ENCODE measurements around the gene SDF4. TPM values are rescaled to one million over a fixed set of nuclear protein-coding genes. Genes with fewer than 3 reads are reported as not detected.

SDF4 gene
- total and polyA plus RNA-seq, 2 of the 13 experiments (the other 11 are each of a cell fraction or from before 2014, with no cell fraction given): 80.8 to 107 TPM

DNA sequence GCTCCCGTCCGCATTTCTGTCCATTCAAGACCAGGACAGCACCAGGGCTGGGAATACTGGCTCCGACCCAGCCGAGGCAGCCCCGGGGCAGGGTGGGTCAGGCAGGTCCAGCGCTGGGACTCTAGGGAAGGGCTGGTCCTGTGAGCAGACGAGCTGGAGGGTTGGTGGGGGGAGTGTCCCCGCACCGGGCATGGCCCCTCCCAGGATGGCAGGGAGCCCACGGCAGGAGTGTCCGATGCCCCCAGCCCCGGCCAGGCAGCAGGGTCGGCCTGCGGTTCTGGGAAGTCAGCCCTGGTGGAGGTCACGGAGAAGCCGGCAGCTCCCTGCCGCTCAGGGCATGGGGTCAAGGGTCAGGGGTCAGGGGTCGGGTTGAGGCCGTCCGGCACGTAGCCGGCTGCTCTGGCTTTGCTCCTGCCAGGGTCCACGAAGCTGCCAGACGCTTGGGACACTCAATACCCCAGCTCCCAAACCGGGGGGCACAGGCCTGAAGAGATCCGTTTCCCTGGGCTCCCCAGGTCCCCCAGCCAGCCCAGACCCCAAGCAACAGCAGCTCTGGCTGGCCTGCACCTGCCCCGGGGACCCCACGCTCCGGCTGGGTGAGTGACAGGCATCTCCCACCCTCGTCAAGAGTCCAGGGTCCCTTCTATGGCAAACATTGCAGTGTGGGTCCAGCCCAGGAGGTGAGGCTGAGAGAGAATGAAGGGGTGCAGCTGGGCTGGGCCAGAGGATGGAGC lies 8.0 kb upstream of the SDF4 start (continued):
- TF ChIP-seq, protein P1, sequence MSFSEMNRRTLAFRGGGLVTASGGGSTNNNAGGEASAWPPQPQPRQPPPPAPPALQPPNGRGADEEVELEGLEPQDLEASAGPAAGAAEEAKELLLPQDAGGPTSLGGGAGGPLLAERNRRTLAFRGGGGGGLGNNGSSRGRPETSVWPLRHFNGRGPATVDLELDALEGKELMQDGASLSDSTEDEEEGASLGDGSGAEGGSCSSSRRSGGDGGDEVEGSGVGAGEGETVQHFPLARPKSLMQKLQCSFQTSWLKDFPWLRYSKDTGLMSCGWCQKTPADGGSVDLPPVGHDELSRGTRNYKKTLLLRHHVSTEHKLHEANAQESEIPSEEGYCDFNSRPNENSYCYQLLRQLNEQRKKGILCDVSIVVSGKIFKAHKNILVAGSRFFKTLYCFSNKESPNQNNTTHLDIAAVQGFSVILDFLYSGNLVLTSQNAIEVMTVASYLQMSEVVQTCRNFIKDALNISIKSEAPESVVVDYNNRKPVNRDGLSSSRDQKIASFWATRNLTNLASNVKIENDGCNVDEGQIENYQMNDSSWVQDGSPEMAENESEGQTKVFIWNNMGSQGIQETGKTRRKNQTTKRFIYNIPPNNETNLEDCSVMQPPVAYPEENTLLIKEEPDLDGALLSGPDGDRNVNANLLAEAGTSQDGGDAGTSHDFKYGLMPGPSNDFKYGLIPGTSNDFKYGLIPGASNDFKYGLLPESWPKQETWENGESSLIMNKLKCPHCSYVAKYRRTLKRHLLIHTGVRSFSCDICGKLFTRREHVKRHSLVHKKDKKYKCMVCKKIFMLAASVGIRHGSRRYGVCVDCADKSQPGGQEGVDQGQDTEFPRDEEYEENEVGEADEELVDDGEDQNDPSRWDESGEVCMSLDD (CRISPR knock-in tag; IDR thresholded peaks at IDR 0.05; ENCODE audit: borderline replicate concordance): peak; percentile 75; the same call in 1 of the 2 replicates
- TF ChIP-seq, protein P2, sequence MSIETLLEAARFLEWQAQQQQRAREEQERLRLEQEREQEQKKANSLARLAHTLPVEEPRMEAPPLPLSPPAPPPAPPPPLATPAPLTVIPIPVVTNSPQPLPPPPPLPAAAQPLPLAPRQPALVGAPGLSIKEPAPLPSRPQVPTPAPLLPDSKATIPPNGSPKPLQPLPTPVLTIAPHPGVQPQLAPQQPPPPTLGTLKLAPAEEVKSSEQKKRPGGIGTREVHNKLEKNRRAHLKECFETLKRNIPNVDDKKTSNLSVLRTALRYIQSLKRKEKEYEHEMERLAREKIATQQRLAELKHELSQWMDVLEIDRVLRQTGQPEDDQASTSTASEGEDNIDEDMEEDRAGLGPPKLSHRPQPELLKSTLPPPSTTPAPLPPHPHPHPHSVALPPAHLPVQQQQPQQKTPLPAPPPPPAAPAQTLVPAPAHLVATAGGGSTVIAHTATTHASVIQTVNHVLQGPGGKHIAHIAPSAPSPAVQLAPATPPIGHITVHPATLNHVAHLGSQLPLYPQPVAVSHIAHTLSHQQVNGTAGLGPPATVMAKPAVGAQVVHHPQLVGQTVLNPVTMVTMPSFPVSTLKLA (IDR thresholded peaks at IDR 0.05): no peak
- TF ChIP-seq PHF20 (CRISPR knock-in tag; IDR thresholded peaks at IDR 0.05) (peak; percentile 34; the same call in 1 of the 2 replicates), RBM39 (IDR thresholded peaks at IDR 0.05; ENCODE audit: low read depth, low read length, poor library complexity, severe bottlenecking) (no peak), ATRX (CRISPR knock-in tag; IDR thresholded peaks at IDR 0.05; ENCODE audit: borderline replicate concordance) (no peak), ZNF343 (CRISPR knock-in tag; IDR thresholded peaks at IDR 0.05) (no peak), LCORL (IDR thresholded peaks at IDR 0.05) (no peak), LCORL (CRISPR knock-in tag; IDR thresholded peaks at IDR 0.05) (peak; percentile 95), ZBTB46 (CRISPR knock-in tag; IDR thresholded peaks at IDR 0.05; ENCODE audit: borderline replicate concordance) (no peak), SUZ12 (IDR thresholded peaks at IDR 0.05; ENCODE audit: low read depth, low read length) (no peak), ZBTB20 (CRISPR knock-in tag; IDR thresholded peaks at IDR 0.05; ENCODE audit: borderline replicate concordance, low read depth) (peak; percentile 73; the same call in 1 of the 2 replicates), DNMT1 (CRISPR knock-in tag; IDR thresholded peaks at IDR 0.05) (no peak), SAFB2 (CRISPR knock-in tag; IDR thresholded peaks at IDR 0.05; ENCODE audit: borderline replicate concordance, low read depth) (peak; percentile 83), ZNF605 (CRISPR knock-in tag; IDR thresholded peaks at IDR 0.05) (peak; percentile 69; the same call in 1 of the 2 replicates), SSRP1 (CRISPR knock-in tag; IDR thresholded peaks at IDR 0.05) (no peak), MAZ (IDR thresholded peaks at IDR 0.05; ENCODE audit: borderline replicate concordance, low read depth, low read length) (no peak), MAZ (CRISPR knock-in tag; IDR thresholded peaks at IDR 0.05; ENCODE audit: low read depth) (peak; percentile 26; the same call in 1 of the 2 replicates), MYC (CRISPR knock-in tag; IDR thresholded peaks at IDR 0.05; ENCODE audit: borderline replicate concordance) (peak; percentile 66), NR2F2 (IDR thresholded peaks at IDR 0.05; ENCODE audit: borderline replicate concordance, low read depth) (no peak), EP300 (IDR thresholded peaks at IDR 0.05; ENCODE audit: low read depth in 2 of 2, low read length in 2 of 2) (no peak), EP300 (CRISPR knock-in tag; IDR thresholded peaks at IDR 0.05; ENCODE audit: borderline replicate concordance) (no peak), ZNF329 (CRISPR knock-in tag; IDR thresholded peaks at IDR 0.05; ENCODE audit: low read depth) (0 out of 2 replicates have a peak, but pooled peaks have one; percentile 44)
- TF ChIP-seq, protein P3, sequence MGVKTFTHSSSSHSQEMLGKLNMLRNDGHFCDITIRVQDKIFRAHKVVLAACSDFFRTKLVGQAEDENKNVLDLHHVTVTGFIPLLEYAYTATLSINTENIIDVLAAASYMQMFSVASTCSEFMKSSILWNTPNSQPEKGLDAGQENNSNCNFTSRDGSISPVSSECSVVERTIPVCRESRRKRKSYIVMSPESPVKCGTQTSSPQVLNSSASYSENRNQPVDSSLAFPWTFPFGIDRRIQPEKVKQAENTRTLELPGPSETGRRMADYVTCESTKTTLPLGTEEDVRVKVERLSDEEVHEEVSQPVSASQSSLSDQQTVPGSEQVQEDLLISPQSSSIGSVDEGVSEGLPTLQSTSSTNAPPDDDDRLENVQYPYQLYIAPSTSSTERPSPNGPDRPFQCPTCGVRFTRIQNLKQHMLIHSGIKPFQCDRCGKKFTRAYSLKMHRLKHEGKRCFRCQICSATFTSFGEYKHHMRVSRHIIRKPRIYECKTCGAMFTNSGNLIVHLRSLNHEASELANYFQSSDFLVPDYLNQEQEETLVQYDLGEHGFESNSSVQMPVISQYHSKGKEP (CRISPR knock-in tag; IDR thresholded peaks at IDR 0.05): no peak
